ENCODE data around the gene NOL4L. TPM values are rescaled to one million over a fixed set of nuclear protein-coding genes. Genes with fewer than 3 reads are reported as not detected.

NOL4L gene
- total and polyA plus RNA-seq, 5 experiments from 2014 or later, result 10.0 to 66.1 (median 21.5) TPM

DNA sequence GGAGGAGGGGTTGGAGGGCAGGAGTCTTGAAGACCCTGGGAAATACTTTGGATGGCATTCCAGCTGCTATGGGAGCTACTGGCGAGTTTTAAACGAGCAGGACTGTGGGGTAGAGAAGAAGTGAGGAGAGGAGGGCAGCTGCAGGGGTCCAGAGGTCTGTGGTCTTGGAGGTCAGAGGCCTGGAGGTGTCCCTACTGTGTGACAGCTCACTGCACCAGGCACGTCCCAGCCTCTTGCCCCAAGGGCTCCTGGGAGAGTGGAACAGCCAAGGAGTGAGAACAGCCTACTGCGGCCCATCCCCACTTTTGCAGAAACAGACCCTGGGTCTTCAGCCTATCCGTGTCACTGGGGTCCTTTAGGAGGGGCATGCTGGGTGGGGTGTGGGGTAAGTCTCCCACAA lies 2.9 kb upstream of the NOL4L start:
- H3K27ac Mint-ChIP-seq, result peak overlapping the region in 3 of 10 donors; percentile 10 to 78 (median 53)
- POLR2A ChIA-PET, result interaction anchor here (0.7 to 5.6 kb wide), 6 partner anchors 10 to 357 kb away, joined by 3 to 98 read pairs (median 3); no protein-coding TSS in a partner anchor
- peaks cover 17 to 27% (median 21%) of the 10 kb centered on the region in 4 donors for H3K4me1 Mint-ChIP-seq
- ATAC-seq, result no peak
- H3K36me3 Mint-ChIP-seq, result peaks cover 0 to 3% (median 0%) of the 10 kb centered on the region in 3 donors
- H3K4me3 Mint-ChIP-seq, result no peak overlapping the region
- H3K9me3 Mint-ChIP-seq, result no peaks in the 10 kb centered on the region
- no peak for DNase-seq
- H3K27me3 Mint-ChIP-seq, result no peaks in the 10 kb centered on the region

DNA sequence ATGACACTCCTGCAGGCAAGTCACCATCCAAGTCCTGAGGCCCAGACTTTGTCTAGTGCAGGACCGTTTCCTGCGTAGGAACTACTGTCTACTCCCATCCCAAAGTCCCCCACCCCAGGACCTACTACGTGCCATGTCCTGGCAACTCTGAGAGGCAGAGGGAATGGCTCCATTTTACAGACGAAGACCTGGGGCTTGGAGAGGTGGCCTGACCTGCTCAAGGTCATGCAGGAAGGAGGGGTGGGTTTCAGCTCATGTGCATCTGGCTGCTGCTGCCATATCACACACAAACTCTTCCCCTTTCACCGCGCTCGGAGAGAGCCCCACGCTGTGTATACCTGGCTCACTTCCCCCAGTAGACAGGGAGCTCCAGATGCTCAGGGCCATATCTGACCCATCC lies 1.2 kb upstream of the NOL4L start:
- Mint-ChIP-seq H3K27me3 (no peaks in the 10 kb centered on the region), H3K9me3 (no peaks in the 10 kb centered on the region), H3K4me3 (peak overlapping the region; percentile 86 to 95 (median 93)), H3K4me1 (peaks cover 23 to 33% (median 29%) of the 10 kb centered on the region in 4 donors), H3K27ac (peak overlapping the region; percentile 84 to 95 (median 88)), H3K36me3 (peaks cover 0 to 5% (median 0%) of the 10 kb centered on the region in 3 donors)
- DNase-seq (peak in 1 of 10 donors; percentile 26), ATAC-seq (peak in 1 of 2 donors; percentile 8)
- POLR2A ChIA-PET, result interaction anchor here (0.5 to 5.6 kb wide), 9 partner anchors 13 to 157 kb away, joined by 3 to 98 read pairs (median 3); partner anchors contain the start of gene COMMD7

DNA sequence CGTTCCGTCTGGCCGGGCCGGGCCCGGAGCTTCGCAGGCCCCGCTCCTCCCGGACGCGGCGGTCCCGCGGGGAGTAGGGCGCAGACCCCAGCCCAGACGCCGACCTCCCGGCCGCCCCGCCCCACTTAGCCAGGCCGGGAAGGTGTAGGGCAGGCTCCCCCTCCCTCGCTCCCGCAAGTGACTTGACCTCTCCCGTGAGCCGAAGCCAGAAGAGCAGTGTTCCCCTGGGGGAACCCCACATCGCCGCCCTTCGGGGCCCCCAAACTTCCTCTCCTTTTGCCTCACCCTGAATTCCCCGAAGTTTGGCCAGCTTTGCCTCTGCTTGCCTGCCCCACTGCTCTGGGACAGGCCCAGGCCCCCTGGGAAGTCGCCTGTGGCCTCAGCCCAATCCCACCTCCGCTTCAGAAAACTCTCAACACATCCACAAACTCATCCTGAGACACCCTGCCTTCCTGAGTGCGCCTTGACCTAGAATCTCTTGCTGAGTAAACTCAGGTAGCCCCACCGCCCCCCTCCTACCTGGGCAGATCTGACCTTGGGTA lies 524 bp upstream of the NOL4L start:
- Mint-ChIP-seq H3K4me3 (peak overlapping the region; percentile 86 to 95 (median 93)), H3K4me1 (peaks cover 26 to 39% (median 33%) of the 10 kb centered on the region in 4 donors)
- DNase-seq, result peak in 2 of 10 donors; percentile 19 to 22

DNA sequence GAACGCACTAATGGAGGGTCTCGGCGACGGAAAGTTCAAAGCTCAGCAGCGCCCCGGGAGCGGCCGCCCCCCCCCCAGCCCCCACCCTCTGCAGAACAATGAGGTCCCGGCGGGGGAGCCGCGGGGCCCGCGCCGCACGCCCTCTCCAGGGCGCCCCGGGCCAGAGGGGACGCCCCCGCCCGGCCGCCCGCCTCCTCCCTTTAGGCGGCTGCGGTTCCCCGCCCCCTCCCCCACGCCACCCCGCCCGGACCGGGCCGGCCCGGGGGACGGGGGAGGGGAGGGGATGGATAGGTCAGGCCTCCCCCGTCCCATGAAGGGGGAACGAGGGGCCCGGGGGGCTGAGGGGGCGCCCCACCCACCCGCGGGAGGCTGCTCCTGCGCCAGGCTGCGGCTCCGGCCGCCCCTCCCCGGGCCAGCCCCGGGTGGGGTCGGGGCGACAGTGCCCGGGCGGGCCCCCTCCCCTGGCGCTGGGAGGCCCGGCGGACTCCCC lies 1.5 kb downstream of the NOL4L start:
- peaks cover 27 to 60% (median 49%) of the 10 kb centered on the region in 4 donors for H3K4me1 Mint-ChIP-seq

More for the DNA sequence above, 524 bp upstream of the NOL4L start:
- ATAC-seq, result no peak
- POLR2A ChIA-PET, result interaction anchor here (0.6 to 5.6 kb wide), 13 partner anchors 10 to 158 kb away, joined by 3 to 98 read pairs (median 3); partner anchors contain the start of gene COMMD7
- H3K27me3 Mint-ChIP-seq, result no peaks in the 10 kb centered on the region
- peaks cover 0 to 5% (median 0%) of the 10 kb centered on the region in 3 donors for H3K36me3 Mint-ChIP-seq
- H3K9me3 Mint-ChIP-seq, result no peaks in the 10 kb centered on the region
- peak overlapping the region; percentile 84 to 95 (median 88) for H3K27ac Mint-ChIP-seq

DNA sequence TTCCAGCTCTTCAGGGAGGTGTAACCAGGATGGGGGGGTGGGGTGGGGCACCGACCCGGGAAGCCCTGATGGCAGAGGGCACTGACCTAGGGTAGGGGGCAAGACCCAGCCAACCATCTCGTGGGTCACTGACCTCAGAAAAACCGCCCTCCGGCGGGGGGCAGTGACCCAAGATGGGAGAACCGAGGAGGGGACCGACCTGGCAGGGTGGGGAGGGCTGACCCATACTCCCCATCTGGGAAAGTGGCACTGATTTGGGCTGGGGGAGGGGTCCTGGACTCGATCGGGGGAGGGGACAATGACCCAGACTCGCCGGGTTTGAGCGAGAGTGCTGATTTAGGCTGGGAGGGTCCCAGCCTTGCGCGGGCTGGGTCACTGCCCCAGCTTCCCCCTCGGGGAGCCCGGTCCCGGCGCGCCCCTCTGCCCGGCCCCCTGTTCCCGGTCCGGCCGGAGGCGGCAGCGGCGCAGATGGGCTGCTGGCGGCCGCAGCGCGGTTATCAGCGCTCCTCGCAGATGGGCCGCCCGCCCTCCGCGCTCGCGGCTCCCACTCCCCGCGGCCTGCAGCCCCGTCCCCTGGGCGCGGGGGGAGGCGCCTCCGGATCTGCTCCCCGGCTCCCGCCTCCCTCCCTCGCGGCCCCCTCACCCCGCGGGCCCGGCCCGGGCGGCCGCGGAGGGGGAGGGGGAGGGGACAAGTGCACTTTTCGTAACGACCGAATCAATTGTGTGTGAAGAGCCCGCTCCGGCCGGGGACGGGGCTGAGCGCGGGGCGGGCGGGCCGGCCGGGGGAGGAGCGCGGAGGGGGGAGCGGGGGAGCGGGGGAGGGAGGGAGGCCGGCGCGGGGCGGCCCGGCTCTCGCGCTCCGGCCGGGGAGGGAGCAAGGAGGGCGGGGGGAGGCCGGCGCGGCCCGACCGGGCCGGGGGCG lies 2.2 kb downstream of the NOL4L start:
- Mint-ChIP-seq H3K4me1 (peaks cover 26 to 64% (median 54%) of the 10 kb centered on the region in 4 donors), H3K9me3 (no peaks in the 10 kb centered on the region), H3K4me3 (peak overlapping the region; percentile 74 to 93 (median 84)), H3K36me3 (peaks cover 0 to 5% (median 0%) of the 10 kb centered on the region in 3 donors), H3K27ac (peak overlapping the region in 7 of 10 donors; percentile 21 to 96 (median 94)), H3K27me3 (no peaks in the 10 kb centered on the region)
- POLR2A ChIA-PET, result interaction anchor here (1.0 to 8.0 kb wide), 4 partner anchors 16 to 73 kb away, joined by 3 to 128 read pairs (median 12); no protein-coding TSS in a partner anchor
- ATAC-seq, result peak in 1 of 2 donors; percentile 0
- DNase-seq, result peak in 4 of 10 donors; percentile 21 to 27 (median 24)

More for the DNA sequence above, 1.5 kb downstream of the NOL4L start:
- H3K27ac Mint-ChIP-seq, result no peak overlapping the region
- ATAC-seq (peak; percentile 16 to 17), DNase-seq (peak in 2 of 10 donors; percentile 33 to 35)
- peaks cover 0 to 5% (median 0%) of the 10 kb centered on the region in 3 donors for H3K36me3 Mint-ChIP-seq
- H3K4me3 Mint-ChIP-seq, result peak overlapping the region in 1 of 10 donors; percentile 59
- POLR2A ChIA-PET, result interaction anchor here (2.3 to 8.0 kb wide), 2 partner anchors 45 to 60 kb away, joined by 20 to 128 read pairs; no protein-coding TSS in a partner anchor
- no peaks in the 10 kb centered on the region for H3K27me3 Mint-ChIP-seq
- H3K9me3 Mint-ChIP-seq, result no peaks in the 10 kb centered on the region

DNA sequence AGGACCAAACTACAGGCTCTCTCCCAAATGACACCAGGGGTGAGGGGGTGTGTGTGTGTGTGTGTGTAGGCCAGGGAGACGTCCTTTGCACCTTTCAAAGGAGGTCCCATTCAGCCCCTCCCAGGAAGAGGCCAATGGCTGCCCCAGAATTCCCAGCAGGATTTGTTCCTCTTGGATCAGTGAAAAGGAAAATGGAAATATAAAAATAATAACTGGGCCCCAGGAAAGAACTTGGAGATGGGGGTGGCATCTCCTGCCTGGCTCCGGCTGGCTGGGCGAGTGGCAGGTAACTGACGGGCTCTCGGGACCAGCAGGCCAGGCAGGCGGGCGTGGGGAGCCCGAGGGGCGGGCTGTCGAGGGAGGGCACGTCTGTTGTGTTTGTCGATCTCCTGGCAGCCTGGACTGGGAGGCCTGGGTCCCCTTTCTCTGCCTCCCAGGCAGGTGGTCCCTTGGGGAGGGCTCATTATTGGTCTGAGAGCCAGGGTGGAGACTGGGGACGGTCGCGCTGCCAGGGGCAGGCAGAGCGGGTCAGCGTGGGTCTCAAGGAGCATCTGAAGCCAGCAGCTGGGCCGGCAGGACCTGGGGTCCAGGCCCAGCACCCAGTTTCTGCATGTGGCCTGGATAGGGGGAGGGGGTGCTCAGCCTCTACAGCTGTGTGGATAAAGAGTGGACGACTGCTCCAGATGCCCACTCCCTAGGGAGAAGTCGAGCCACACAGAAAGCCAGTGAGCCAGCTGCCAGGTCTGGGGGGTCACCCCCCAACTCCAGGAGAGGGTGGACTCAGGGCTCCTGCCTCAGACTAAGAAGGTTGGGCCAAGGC lies 3.1 kb downstream of the NOL4L start:
- Mint-ChIP-seq H3K4me1 (peaks cover 17 to 65% (median 51%) of the 10 kb centered on the region in 4 donors), H3K36me3 (peaks cover 0 to 5% (median 0%) of the 10 kb centered on the region in 3 donors), H3K9me3 (no peaks in the 10 kb centered on the region), H3K4me3 (peak overlapping the region; percentile 74 to 93 (median 84)), H3K27me3 (no peaks in the 10 kb centered on the region), H3K27ac (peak overlapping the region; percentile 83 to 96 (median 94))
- ATAC-seq, result no peak
- DNase-seq, result peak in 5 of 10 donors; percentile 24 to 40 (median 30)
- POLR2A ChIA-PET, result interaction anchor here (1.0 to 8.0 kb wide), 5 partner anchors 13 to 72 kb away, joined by 3 to 128 read pairs (median 4); no protein-coding TSS in a partner anchor

DNA sequence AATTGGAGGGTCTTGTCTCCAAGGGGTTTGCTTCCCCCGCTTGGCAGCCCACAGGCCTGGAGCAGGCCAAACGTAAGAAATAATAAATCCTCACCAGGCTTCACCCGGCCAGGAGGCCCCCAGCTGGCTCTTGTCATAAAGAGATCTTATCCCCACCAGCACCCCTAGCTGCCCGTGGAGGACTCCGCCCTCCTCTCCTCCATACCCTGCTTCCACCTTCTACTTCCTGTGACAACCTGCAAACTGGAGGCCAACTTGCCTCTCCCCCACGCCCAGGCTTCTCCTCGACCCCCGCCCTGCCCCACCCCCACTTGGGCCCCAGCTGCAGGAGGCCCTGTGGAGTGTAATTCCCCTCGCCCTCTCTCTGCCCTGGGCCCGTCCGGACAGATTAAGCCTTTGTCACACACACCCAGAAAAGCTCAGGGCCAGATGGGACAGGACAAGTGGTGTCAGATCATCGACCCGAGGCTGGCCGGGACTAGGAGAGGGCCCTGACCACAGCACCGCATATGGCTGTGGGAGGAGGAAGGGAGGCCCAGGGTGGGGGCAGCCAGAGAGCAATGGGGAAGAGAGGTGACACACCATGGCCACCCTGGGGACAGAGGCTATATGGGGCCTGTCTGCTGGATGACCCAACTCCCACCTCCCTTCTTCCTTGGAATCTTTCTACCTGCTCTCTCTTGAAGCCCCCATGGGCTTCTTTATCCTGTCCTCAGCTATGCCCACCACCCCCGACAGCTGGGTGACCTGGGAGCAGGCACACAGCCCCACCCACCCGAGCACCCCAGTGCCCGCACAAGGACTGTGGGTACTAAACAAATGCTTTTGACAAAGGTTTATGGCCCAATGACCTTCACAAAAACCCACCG lies 3.9 kb downstream of the NOL4L start:
- Mint-ChIP-seq H3K27ac (peak overlapping the region; percentile 83 to 96 (median 94)), H3K9me3 (no peaks in the 10 kb centered on the region), H3K27me3 (no peaks in the 10 kb centered on the region), H3K36me3 (peaks cover 0 to 5% (median 0%) of the 10 kb centered on the region in 3 donors), H3K4me3 (peak overlapping the region; percentile 74 to 93 (median 84)), H3K4me1 (peaks cover 9 to 56% (median 47%) of the 10 kb centered on the region in 4 donors)
- peak; percentile 26 to 45 for ATAC-seq
- POLR2A ChIA-PET, result interaction anchor here (1.0 to 8.0 kb wide), 7 partner anchors 12 to 96 kb away, joined by 3 to 128 read pairs (median 4); no protein-coding TSS in a partner anchor
- DNase-seq, result peak in 7 of 10 donors; percentile 22 to 57 (median 37)

DNA sequence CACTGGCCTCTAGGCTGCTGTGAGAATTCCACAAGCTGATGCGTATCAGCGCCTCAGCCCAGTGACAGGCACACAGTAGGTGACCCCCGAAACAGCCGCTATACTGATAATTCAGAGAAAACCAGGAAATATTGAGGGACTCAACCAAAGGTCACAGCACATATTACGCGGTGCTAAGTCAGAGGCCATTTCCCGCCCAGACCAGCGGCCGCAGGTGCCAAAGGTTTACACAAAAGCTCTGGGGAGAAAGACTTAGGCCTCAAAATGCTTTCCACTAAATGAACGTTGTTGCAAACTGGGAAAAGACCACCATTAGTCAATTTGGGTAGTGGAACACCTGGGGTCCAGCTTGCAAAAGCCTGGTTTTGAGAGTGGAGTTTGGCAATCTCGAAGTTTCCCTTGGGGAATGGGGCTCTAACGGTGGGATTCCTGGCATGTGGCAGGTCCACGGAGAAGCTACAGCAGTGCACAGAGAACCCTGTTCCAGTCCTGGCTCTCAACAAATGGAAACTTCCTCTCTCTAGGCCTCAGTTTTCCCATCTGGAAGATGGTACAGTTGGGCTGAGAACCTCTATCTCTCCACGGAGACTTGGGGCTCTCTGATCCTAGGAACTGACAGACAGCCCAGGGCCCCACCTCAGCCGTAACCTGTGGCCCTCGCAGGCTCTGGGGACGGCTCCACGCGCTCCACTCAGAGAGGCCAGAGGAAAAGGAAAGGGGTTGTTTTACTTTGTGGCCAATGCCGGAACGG lies 4.7 kb downstream of the NOL4L start:
- H3K4me1 Mint-ChIP-seq, result peaks cover under 1 to 50% (median 40%) of the 10 kb centered on the region in 4 donors
- no peaks in the 10 kb centered on the region for H3K27me3 Mint-ChIP-seq
- peak overlapping the region in 9 of 10 donors; percentile 16 to 93 (median 84) for H3K4me3 Mint-ChIP-seq
- DNase-seq (peak in 1 of 10 donors; percentile 29), ATAC-seq (no peak)
- peak overlapping the region; percentile 83 to 96 (median 92) for H3K27ac Mint-ChIP-seq
- H3K36me3 Mint-ChIP-seq, result peaks cover 0 to 2% (median 0%) of the 10 kb centered on the region in 3 donors
- H3K9me3 Mint-ChIP-seq, result no peaks in the 10 kb centered on the region
- POLR2A ChIA-PET, result interaction anchor here (1.0 to 8.0 kb wide), 7 partner anchors 11 to 95 kb away, joined by 3 to 128 read pairs (median 4); no protein-coding TSS in a partner anchor

DNA sequence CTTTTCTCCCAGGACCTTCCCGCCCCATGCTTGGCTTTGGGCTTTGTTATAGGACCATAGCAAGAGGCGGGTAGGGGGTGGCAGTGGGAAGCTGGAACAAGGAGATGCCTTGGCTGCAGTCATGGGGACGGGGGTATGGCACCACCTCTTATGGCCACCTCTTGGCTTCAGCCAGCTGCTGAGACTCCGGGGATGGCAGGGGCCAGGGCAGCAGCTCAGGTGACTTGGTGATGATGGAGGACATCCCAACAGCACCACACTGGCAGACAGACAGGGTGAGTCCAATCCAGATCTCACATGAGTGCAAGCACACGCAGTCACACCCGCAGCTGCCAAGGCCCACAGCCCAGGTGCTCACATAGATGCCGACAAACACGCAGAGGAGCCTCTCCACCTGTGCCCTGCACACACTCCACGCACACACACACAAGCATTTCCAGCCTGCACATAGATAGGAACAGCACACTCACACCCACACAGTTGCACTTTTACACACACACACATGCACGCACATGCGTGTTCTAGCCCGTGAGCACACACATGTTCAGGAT lies 6.2 kb downstream of the NOL4L start:
- ATAC-seq (no peak), DNase-seq (no peak)
- Mint-ChIP-seq H3K36me3 (peaks cover 0 to 2% (median 0%) of the 10 kb centered on the region in 3 donors), H3K9me3 (no peaks in the 10 kb centered on the region), H3K4me3 (peak overlapping the region in 8 of 10 donors; percentile 15 to 84 (median 53)), H3K27me3 (no peaks in the 10 kb centered on the region), H3K27ac (peak overlapping the region; percentile 77 to 96 (median 90)), H3K4me1 (peaks cover 5 to 50% (median 42%) of the 10 kb centered on the region in 4 donors)
- POLR2A ChIA-PET, result interaction anchor here (1.9 to 8.0 kb wide), 2 partner anchors 9 to 40 kb away, joined by 5 to 128 read pairs; no protein-coding TSS in a partner anchor

Measured in naive thymus-derived CD8-positive, alpha-beta T cell (primary cell).